ENCODE results near the gene LRRC8E.

Gene LRRC8E

GRCh38 chr19:7921302-7921966, 33.1 kb downstream of the LRRC8E start:
- peak overlapping the region; percentile 48 for H3K4me3 ChIP-seq (ENCODE audit: low read depth, low read length)
- no peak for TF ChIP-seq CTCF (IDR thresholded peaks at IDR 0.05; ENCODE audit: low read depth, low read length)
- no peak for DNase-seq (ENCODE audit: low read depth, low spot score)
- in situ Hi-C loops (cut with HindIII; ENCODE audit: low sequenced_read_pairs) = no loop called here

GRCh38 chr19:7921967-7922835, 33.9 kb downstream of the LRRC8E start:
- TF ChIP-seq CTCF (IDR thresholded peaks at IDR 0.05; ENCODE audit: low read depth, low read length) = no peak
- no peak for DNase-seq (ENCODE audit: low read depth, low spot score)
- H3K4me3 ChIP-seq (ENCODE audit: low read depth, low read length) = no peak overlapping the region
- in situ Hi-C loops (cut with HindIII; ENCODE audit: low sequenced_read_pairs) = no loop called here

- DNase-seq (ENCODE audit: low read depth, low spot score) = no peak
- in situ Hi-C loops (cut with HindIII; ENCODE audit: low sequenced_read_pairs) = no loop called here
- no peak for TF ChIP-seq CTCF (IDR thresholded peaks at IDR 0.05; ENCODE audit: low read depth, low read length)
- H3K4me3 ChIP-seq (ENCODE audit: low read depth, low read length) = no peak overlapping the region
These were observed 34.5 kb downstream of the LRRC8E start for GRCh38 chr19:7922836-7923195.

- in situ Hi-C loops (cut with HindIII; ENCODE audit: low sequenced_read_pairs) = no loop called here
- no peak for DNase-seq (ENCODE audit: low read depth, low spot score)
- no peak for TF ChIP-seq CTCF (IDR thresholded peaks at IDR 0.05; ENCODE audit: low read depth, low read length)
- H3K4me3 ChIP-seq (ENCODE audit: low read depth, low read length) = no peak overlapping the region
These were observed 35.2 kb downstream of the LRRC8E start for GRCh38 chr19:7923295-7924191.

- H3K4me3 ChIP-seq (ENCODE audit: low read depth, low read length) = no peak overlapping the region
- no peak for DNase-seq (ENCODE audit: low read depth, low spot score)
- in situ Hi-C loops (cut with HindIII; ENCODE audit: low sequenced_read_pairs) = no loop called here
- TF ChIP-seq CTCF (IDR thresholded peaks at IDR 0.05; ENCODE audit: low read depth, low read length) = no peak
These were observed 35.9 kb downstream of the LRRC8E start for GRCh38 chr19:7924241-7924640.

- DNase-seq (ENCODE audit: low read depth, low spot score) = no peak
- in situ Hi-C loops (cut with HindIII; ENCODE audit: low sequenced_read_pairs) = no loop called here
- no peak for TF ChIP-seq CTCF (IDR thresholded peaks at IDR 0.05; ENCODE audit: low read depth, low read length)
- H3K4me3 ChIP-seq (ENCODE audit: low read depth, low read length) = peak overlapping the region; percentile 20
These were observed 36.4 kb downstream of the LRRC8E start for GRCh38 chr19:7924651-7925170.

Measured in astrocyte of the spinal cord (primary cell).